ENCODE results near the gene GGN.

GRCh38 chr19:38373907-38374331, 13.9 kb downstream of the GGN start:
- TF ChIP-seq CTCF (IDR thresholded peaks at IDR 0.05) (no peak), POLR2A (IDR thresholded peaks at IDR 0.05) (no peak)

All from sigmoid colon (tissue), 3 donors.